NCI-H1092 (cell line): ENCODE results near the gene ZNF324.
"Not testable (repeated sequence)": the region's sequence is repeated elsewhere in the genome, so short reads cannot be mapped to it uniquely, and the experiment has no call there.

Experiments
- DNase-seq: peaks from one replicate; lab custom pipeline; 2025; lab: John Stamatoyannopoulos, UW

Gene ZNF324

GRCh38 chr19:58466760-58467589, at the start of gene ZNF324:
Gene ZNF324 (plus strand): TSS chr19:58467080. CDS start chr19:58469186, 2,106 bp downstream.
- DNase-seq = peak; percentile 92

- DNase-seq = no peak
These were observed 38.3 kb upstream of the ZNF324 start for GRCh38 chr19:58428617-58429016.

- DNase-seq = no peak
These were observed 37.1 kb upstream of the ZNF324 start for GRCh38 chr19:58429745-58430144.

GRCh38 chr19:58434217-58434616, 32.7 kb upstream of the ZNF324 start:
- no peak for DNase-seq

GRCh38 chr19:58439576-58440554, 27.0 kb upstream of the ZNF324 start, which contains the start of gene ZNF132:
Gene ZNF132 (minus strand): TSS chr19:58440153. CDS start chr19:58439821, 332 bp downstream.
- peak; percentile 96 for DNase-seq

GRCh38 chr19:58440556-58440955, 26.3 kb upstream of the ZNF324 start:
- no peak for DNase-seq

GRCh38 chr19:58442986-58443385, 23.9 kb upstream of the ZNF324 start:
- not testable (repeated sequence) for DNase-seq

- DNase-seq = not testable (repeated sequence)
These were observed 18.0 kb upstream of the ZNF324 start for GRCh38 chr19:58448860-58449259.

GRCh38 chr19:58449980-58450379, 16.9 kb upstream of the ZNF324 start:
- DNase-seq = not testable (repeated sequence)

- no peak for DNase-seq
These were observed 16.0 kb upstream of the ZNF324 start for GRCh38 chr19:58450856-58451357.

GRCh38 chr19:58451358-58452101, 15.3 kb upstream of the ZNF324 start, which contains the start of gene ZNF324B:
Gene ZNF324B (plus strand): TSS chr19:58451622. CDS start chr19:58453702, 2,080 bp downstream.
- peak; percentile 95 for DNase-seq

- no peak for DNase-seq
These were observed 13.1 kb upstream of the ZNF324 start for GRCh38 chr19:58453743-58454142.

GRCh38 chr19:58455306-58455705, 11.6 kb upstream of the ZNF324 start:
- no peak for DNase-seq

- no peak for DNase-seq
These were observed 10.8 kb upstream of the ZNF324 start for GRCh38 chr19:58456111-58456510.

GRCh38 chr19:58460039-58460438, 6.8 kb upstream of the ZNF324 start:
- DNase-seq = no peak

- no peak for DNase-seq
These were observed 656 bp upstream of the ZNF324 start for GRCh38 chr19:58466089-58466759.

- DNase-seq = no peak
These were observed 1.4 kb downstream of the ZNF324 start for GRCh38 chr19:58468216-58468839.

GRCh38 chr19:58469241-58470013, 2.5 kb downstream of the ZNF324 start:
- no peak for DNase-seq

GRCh38 chr19:58470837-58471543, 4.1 kb downstream of the ZNF324 start:
- not testable (repeated sequence) for DNase-seq
